Cardiac fibroblast (primary cell): Measurements from ENCODE around the gene EGFL7.
A peak's percentile ranks its signal among the peaks of the same experiment; 100 is the strongest.
"Not testable (repeated sequence)": the region's sequence is repeated elsewhere in the genome, so short reads cannot be mapped to it uniquely, and the experiment has no call there.

Experiments
- DNase-seq, 2 donors: peaks; one replicate each; pipeline versions ENCODE4 v3.0.0 to v3.0.0-alpha.2; 2010; ENCODE audit warnings: low read depth in 2 of 2
- H3K4me3 ChIP-seq, 2 donors: replicated peaks in 1 of 2; 1 replicate in 1 of 2; 2 replicates in 1 of 2; pipeline ENCODE4 v1.5.1; 2011; ENCODE audit warnings: low read depth in 2 of 2, low read length in 2 of 2, mild to moderate bottlenecking in 2 of 2, moderate library complexity in 1 of 2
- TF ChIP-seq, protein P1 (sequence below): IDR thresholded peaks from one replicate; pipeline ENCODE4 v1.5.1; 2011; ENCODE audit warnings: low read depth, mild to moderate bottlenecking, low read length, inconsistent platforms

Gene EGFL7

DNA sequence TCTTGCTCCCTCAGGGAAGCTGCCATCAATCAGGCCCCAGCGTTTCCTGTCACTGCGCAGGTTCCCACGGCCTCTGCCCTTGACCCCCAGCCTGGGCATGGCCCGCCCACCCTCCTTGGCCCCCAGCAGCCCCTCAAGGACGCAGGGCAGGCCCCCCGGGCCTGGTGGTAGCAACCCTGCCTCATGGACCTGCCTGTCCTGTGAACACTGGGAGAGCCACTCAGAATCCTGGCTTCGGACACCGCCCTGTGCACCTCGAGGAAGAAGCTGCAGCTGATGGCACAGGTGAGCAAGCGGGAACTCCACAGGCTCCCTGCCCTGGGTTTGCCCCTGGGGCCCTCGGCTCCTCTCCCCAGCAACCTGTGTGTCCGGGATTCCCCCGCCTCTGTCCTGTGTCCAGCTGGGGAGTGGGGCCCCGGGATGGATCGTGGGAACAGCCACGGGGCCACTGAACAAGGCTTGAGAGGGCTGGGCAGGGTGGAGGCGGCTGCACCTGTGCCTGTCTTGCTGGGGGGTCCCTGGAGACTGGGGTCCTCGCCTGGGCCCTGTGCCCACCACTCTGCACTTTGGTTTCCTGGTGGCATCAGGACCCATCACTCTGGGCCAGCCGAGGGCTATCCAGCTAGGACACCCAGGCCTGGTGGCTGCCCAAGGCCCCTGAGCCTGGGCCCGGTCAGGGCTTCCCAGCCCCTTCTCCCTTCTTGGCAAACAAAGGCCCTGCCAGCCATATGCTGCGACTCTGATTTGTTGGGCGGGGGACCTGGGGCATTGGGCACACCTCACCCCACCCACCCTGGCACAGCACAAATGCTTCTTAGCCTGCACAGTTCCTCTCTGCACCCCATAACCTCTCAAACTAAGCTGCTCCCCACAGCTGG is 33.5 kb upstream of the EGFL7 start:
- H3K4me3 ChIP-seq, result no peak overlapping the region
- DNase-seq, result no peak
- TF ChIP-seq, protein P1, sequence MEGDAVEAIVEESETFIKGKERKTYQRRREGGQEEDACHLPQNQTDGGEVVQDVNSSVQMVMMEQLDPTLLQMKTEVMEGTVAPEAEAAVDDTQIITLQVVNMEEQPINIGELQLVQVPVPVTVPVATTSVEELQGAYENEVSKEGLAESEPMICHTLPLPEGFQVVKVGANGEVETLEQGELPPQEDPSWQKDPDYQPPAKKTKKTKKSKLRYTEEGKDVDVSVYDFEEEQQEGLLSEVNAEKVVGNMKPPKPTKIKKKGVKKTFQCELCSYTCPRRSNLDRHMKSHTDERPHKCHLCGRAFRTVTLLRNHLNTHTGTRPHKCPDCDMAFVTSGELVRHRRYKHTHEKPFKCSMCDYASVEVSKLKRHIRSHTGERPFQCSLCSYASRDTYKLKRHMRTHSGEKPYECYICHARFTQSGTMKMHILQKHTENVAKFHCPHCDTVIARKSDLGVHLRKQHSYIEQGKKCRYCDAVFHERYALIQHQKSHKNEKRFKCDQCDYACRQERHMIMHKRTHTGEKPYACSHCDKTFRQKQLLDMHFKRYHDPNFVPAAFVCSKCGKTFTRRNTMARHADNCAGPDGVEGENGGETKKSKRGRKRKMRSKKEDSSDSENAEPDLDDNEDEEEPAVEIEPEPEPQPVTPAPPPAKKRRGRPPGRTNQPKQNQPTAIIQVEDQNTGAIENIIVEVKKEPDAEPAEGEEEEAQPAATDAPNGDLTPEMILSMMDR, result no peak

DNA sequence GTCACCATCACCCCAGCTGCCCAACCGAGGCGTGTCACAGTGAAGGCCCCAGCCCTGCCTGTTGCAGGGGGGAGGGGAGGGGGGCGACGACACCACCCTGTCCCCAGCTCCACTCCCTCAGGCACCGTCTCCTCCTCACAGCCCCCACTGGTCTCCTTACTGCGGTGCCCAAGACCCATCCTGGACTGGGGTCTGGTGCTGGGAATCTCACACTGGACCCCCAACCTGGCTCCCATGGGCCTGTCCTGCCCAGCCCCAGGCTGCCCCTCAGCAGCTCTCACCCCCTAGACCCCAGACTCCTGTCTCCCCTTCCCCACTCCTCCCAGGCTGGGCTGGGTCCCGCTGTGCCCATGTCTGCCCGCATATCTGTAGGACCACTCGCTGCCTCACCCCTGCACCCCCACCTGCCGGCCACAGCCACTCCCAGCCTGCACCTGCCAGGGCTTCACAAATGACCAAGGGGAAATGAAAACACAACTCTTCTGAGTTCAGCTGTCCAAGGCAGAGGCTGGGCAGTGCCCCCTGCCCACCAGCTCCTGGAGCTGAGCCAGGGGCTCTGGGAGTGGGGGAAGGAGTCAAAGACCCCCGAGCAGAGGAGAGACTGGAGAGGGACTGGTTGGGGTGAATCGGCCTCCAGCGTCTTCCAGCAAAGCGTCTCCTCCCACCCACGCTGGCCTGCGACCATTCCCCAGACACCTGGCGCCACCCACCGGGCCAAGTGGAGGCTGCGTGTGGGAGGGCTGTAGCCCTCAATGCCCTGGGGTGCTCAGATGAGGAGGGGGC is 32.6 kb upstream of the EGFL7 start:
- DNase-seq, result peak; percentile 50 to 63
- H3K4me3 ChIP-seq, result no peak overlapping the region

DNA sequence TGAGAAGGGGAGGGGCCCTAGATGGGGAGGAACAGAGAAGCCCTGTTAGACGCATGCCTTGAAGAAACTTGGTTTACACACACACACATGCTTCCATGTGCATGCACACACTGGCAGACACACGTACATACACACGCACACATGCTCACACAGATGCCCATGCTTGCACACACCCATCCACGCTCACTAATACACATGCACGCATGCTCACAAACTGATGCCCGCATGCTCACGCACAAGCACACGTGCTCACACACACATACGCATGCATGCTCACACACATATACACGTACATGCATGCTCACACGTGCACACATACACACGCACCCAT is 32.1 kb upstream of the EGFL7 start:
- no peak overlapping the region for H3K4me3 ChIP-seq
- DNase-seq, result no peak
- TF ChIP-seq, protein P1, result no peak

More for the DNA sequence above, 32.6 kb upstream of the EGFL7 start:
- TF ChIP-seq, protein P1, result peak; percentile 66

DNA sequence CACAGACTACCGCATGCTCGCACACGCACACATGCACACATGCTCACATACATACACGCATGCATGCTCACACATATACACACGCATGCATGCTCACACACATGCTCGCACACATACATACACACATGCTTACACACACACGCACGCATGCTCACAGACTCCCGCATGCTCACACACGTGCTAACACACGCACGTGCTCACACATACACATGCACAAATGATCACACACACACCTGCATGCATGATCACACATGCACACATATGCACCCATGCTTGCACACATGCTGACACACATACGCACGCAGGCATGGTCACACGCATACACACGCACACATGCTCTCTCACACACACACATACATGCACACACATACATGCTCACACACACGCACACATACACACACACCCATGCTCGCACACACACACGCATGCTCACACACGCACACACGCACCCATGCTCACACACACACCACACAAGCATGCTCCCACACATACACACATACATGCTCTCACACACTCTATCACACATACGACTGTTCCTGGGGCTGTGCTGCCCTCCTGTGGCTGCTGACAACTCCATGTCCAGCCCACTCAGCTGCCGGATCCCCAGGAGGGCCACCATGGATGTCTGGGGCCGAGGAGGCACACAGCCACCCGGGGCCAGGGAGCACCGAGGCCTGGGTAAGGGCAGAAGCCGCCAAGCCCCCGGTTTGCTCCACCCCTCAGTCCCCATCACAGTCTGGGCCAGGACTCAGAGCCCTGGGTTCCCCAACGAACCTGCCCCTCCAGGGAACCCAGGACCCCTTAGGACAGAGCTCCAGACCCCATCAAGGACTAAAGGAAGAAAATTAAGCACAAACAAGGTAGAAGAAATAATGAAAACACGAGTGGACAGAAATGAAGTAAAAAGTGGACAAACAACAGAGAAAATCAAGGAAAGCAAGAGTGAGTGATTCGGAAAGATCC is 31.4 kb upstream of the EGFL7 start:
- DNase-seq, result peak; percentile 86 to 88
- no peak overlapping the region for H3K4me3 ChIP-seq
- TF ChIP-seq, protein P1, result peak; percentile 87

DNA sequence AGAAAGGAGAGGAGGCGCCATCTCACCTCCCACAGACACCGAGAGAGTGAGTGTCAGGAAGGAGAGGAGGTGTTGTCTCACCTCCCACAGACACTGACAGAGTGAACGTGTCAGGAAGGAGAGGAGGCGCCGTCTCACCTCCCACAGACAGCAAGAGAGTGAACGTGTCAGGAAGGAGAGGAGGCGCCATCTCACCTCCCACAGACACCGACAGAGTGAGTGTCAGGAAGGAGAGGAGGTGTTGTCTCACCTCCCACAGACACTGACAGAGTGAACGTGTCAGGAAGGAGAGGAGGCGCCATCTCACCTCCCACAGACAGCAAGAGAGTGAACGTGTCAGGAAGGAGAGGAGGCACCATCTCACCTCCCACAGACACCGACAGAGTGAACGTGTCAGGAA is 30.6 kb upstream of the EGFL7 start:
- not testable (repeated sequence) for H3K4me3 ChIP-seq, DNase-seq

DNA sequence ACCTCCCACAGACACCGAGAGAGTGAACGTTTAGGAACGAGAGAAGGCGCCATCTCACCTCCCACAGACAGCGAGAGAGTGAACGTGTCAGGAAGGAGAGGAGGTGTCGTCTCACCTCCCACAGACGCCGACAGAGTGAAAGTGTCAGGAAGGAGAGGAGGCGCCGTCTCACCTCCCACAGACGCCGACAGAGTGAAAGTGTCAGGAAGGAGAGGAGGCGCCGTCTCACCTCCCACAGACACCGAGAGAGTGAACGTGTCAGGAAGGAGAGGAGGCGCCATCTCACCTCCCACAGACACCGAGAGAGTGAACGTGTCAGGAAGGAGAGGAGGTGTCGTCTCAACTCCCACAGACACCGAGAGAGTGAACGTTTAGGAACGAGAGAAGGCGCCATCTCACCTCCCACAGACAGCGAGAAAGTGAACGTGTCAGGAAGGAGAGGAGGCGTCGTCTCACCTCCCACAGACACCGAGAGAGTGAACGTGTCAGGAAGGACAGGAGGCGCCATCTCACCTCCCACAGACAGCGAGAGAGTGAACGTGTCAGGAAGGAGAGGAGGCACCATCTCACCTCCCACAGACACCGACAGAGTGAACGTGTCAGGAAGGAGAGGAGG is 30.1 kb upstream of the EGFL7 start:
- not testable (repeated sequence) for H3K4me3 ChIP-seq, DNase-seq

DNA sequence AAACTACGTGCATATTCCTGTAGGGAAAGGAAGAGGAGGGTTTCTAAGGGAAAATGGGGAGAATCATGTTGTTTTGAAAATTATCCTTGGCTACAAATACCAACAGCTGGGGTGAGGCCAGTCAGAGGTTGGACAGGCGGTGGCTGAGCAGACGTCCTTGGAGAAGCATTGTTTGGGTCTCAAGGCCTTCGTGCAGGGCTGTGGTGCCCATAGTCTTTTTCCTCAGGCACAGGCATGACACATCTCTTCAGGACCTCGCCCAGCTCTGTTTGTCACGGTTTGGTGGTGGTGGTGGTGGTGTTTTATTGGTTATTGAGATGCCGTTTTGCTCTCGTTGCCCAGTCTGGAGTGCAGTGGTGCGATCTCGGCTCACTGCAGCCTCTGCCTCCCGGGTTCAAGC is 27.8 kb upstream of the EGFL7 start:
- TF ChIP-seq, protein P1, result no peak
- no peak for DNase-seq
- H3K4me3 ChIP-seq, result no peak overlapping the region
